Stimulated activated CD4-positive, alpha-beta T cell treated with anti-CD3 and anti-CD28 coated beads, Interleukin-4, amount 100 ng/mL, for 48 hours (primary cell): Measurements from ENCODE around the gene LYZL4.

Experiments used
- DNase-seq, 2 donors: peaks; one replicate each; pipeline ENCODE4 v3.0.0-alpha.2; 2020; ENCODE audit warnings: low read depth in 2 of 2

The LYZL4 gene

GRCh38 chr3:42425736-42426407 is 15.5 kb upstream of the LYZL4 start:
- DNase-seq: no peak

GRCh38 chr3:42424911-42425310 is 14.5 kb upstream of the LYZL4 start:
- DNase-seq: no peak

- no peak for DNase-seq
Measured at GRCh38 chr3:42421818-42422796, 11.7 kb upstream of the LYZL4 start.

- DNase-seq: no peak
Measured at GRCh38 chr3:42419563-42419962, 9.2 kb upstream of the LYZL4 start.

GRCh38 chr3:42412526-42413155 is 2.2 kb upstream of the LYZL4 start:
- DNase-seq: no peak

- DNase-seq: no peak
Measured at GRCh38 chr3:42411429-42411828, 1.0 kb upstream of the LYZL4 start.

- DNase-seq: no peak
Measured at GRCh38 chr3:42408156-42408555, 2.3 kb downstream of the LYZL4 start.

- DNase-seq: no peak
Measured at GRCh38 chr3:42406727-42407450, 3.5 kb downstream of the LYZL4 start.

- no peak for DNase-seq
Measured at GRCh38 chr3:42405857-42406256, 4.6 kb downstream of the LYZL4 start.

- DNase-seq: no peak
Measured at GRCh38 chr3:42403737-42404136, 6.7 kb downstream of the LYZL4 start.

- DNase-seq: no peak
Measured at GRCh38 chr3:42402394-42403096, 7.9 kb downstream of the LYZL4 start.

- DNase-seq: no peak
Measured at GRCh38 chr3:42398080-42398479, 12.3 kb downstream of the LYZL4 start.

GRCh38 chr3:42397644-42398043 is 12.8 kb downstream of the LYZL4 start:
- DNase-seq: no peak

- no peak for DNase-seq
Measured at GRCh38 chr3:42394579-42395288, 15.7 kb downstream of the LYZL4 start.

GRCh38 chr3:42387802-42388651 is 22.4 kb downstream of the LYZL4 start:
- DNase-seq: peak in 1 of 2 donors; percentile 18

GRCh38 chr3:42381551-42382082 is 28.8 kb downstream of the LYZL4 start:
- no peak for DNase-seq

- no peak for DNase-seq
Measured at GRCh38 chr3:42377681-42378080, 32.7 kb downstream of the LYZL4 start.

GRCh38 chr3:42376344-42376798 is 34.0 kb downstream of the LYZL4 start:
- peak; percentile 54 to 64 for DNase-seq

- DNase-seq: no peak
Measured at GRCh38 chr3:42375121-42375800, 35.1 kb downstream of the LYZL4 start.
